ENCODE results near the gene PIP5K1C. TPM values are rescaled to one million over a fixed set of nuclear protein-coding genes. Genes with fewer than 3 reads are reported as not detected.

Gene PIP5K1C
- total and polyA plus RNA-seq, 9 of the 15 experiments (the other 6 are each of a cell fraction or from before 2014, with no cell fraction given) = 0.38 to 22.1 (median 4.1) TPM

DNA sequence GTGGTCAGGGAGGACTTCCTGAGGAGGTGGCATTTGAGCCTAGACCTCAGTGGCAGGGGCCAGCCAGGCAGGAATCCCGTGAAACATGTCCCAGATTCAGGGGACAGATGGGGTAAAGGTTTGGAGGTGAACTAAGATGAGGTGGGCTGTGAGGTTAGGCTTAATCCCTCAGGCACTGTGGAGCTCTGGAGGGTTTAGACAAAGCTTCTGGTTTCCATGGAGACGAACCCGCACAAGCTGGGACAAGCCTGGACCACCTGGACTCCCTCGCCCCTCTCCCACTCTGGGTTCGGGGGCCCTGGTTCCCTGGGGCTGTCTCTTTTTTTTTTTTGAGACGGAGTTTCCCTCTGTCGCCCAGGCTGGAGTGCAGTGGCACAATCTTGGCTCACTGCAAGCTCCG is 23.6 kb upstream of the PIP5K1C start:
- Histone ChIP-seq H2AFZ (ENCODE audit: low read depth, low read length) (no peak overlapping the region), H3K9ac (ENCODE audit: insufficient read depth in 1 of 2, low read depth in 2 of 2, low read length in 2 of 2) (no peak overlapping the region), H3K9me3 (replicated peaks; ENCODE audit: control insufficient read depth, insufficient read depth, low read depth, low read length) (no peaks in the 10 kb centered on the region), H3K36me3 (ENCODE audit: control insufficient read depth, insufficient read depth, low read length) (no peaks in the 10 kb centered on the region), H4K20me1 (replicated peaks; ENCODE audit: control insufficient read depth, insufficient read depth, low read length) (no peaks in the 10 kb centered on the region), H3K4me1 (replicated peaks in 1 of 2; ENCODE audit: control insufficient read depth in 2 of 2, insufficient read depth in 2 of 2, low read length in 2 of 2) (peaks cover 7 to 32% of the 10 kb centered on the region in 2 experiments; a peak in 3 of 5 replicates), H3K4me3 (no peak overlapping the region), H3K4me2 (ENCODE audit: insufficient read depth, low read length) (no peak overlapping the region), H3K9me1 (ENCODE audit: control insufficient read depth, insufficient read depth, low read length) (no peaks in the 10 kb centered on the region), H3K27ac (ENCODE audit: extremely low read depth, low read depth, low read length) (no peak overlapping the region), H3K79me2 (ENCODE audit: control insufficient read depth, insufficient read depth, low read length) (no peaks in the 10 kb centered on the region), H3K27me3 (ENCODE audit: control insufficient read depth in 2 of 2, insufficient read depth in 2 of 2, low read length in 2 of 2) (no peaks in the 10 kb centered on the region)
- CTCF ChIA-PET (ENCODE audit: low intra/inter-chr PET ratio) = interaction anchor here (0.6 to 1.0 kb wide), 2 partner anchors 98 to 428 kb away, joined by 3 read pairs; no protein-coding TSS in a partner anchor
- POLR2A ChIA-PET = no interaction called here
- WGBS (ENCODE audit: insufficient coverage, low coverage, missing lambda C conversion rate) = 20% methylated on average over 8 of the region's 8 CpGs
- in situ Hi-C loops (cut with MboI) (no loop called here), intact Hi-C loops (cut with micrococcal nuclease) (loop anchor here (5.0 kb wide), 2 partner anchors 98 to 123 kb away; no protein-coding TSS in a partner anchor)
- no peak for ATAC-seq
- BruUV-seq (replicated peaks) = no TSS peak
- no peak for FAIRE-seq
- DNase-seq (ENCODE audit: extremely low read depth in 1 of 4, low spot score in 3 of 4) = no peak
- peak; percentile 83 for TF ChIP-seq ZFP36 (IDR thresholded peaks at IDR 0.05; ENCODE audit: low read depth, low read length, partially characterized antibody)
- no peak for TF ChIP-seq BHLHE40 (IDR thresholded peaks at IDR 0.05; ENCODE audit: low read length)
- no peak for TF ChIP-seq MTF1 (CRISPR knock-in tag; IDR thresholded peaks at IDR 0.05; ENCODE audit: borderline replicate concordance)
- no peak for TF ChIP-seq CCNT2 (IDR thresholded peaks at IDR 0.05; ENCODE audit: borderline replicate concordance, extremely low read depth, insufficient read length, low read depth, low read length)
- TF ChIP-seq RFX1 (IDR thresholded peaks at IDR 0.05) = peak; percentile 72; the same call in 1 of the 2 replicates

DNA sequence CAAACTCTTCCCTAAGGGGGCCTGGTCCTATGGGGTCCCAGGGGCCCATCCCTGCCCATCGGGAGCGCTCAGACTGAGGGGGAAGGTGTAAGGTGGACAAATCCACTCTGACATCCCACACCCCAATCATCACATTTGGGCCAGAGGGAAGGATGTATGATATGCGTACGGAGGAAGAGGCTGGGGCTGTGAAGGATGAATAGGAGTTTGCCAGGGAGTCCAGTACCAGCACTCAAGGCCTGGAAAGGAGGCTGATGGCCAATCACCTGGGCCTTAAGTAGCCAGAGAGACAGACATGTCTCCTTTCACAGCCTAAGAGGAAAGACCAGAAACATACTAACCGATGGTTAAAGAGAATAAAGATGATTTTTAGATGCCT is 22.8 kb upstream of the PIP5K1C start:
- H3K4me1 ChIP-seq (replicated peaks in 1 of 2; ENCODE audit: control insufficient read depth in 2 of 2, insufficient read depth in 2 of 2, low read length in 2 of 2) = peaks cover 7 to 31% of the 10 kb centered on the region in 2 experiments; a peak in 3 of 5 replicates
- in situ Hi-C loops (cut with MboI) = no loop called here
- no peak overlapping the region for H3K4me2 ChIP-seq (ENCODE audit: insufficient read depth, low read length)
- 21% methylated on average over 5 of the region's 5 CpGs for WGBS (ENCODE audit: insufficient coverage, low coverage, missing lambda C conversion rate)
- no peaks in the 10 kb centered on the region for H3K27me3 ChIP-seq (ENCODE audit: control insufficient read depth in 2 of 2, insufficient read depth in 2 of 2, low read length in 2 of 2)
- no peak overlapping the region for H3K9ac ChIP-seq (ENCODE audit: insufficient read depth in 1 of 2, low read depth in 2 of 2, low read length in 2 of 2)
- no peaks in the 10 kb centered on the region for H3K79me2 ChIP-seq (ENCODE audit: control insufficient read depth, insufficient read depth, low read length)
- intact Hi-C loops (cut with micrococcal nuclease) = loop anchor here (5.0 kb wide), 2 partner anchors 99 to 124 kb away; no protein-coding TSS in a partner anchor
- ChIA-PET CTCF (ENCODE audit: low intra/inter-chr PET ratio) (no interaction called here), POLR2A (no interaction called here)
- no peak overlapping the region for H3K27ac ChIP-seq (ENCODE audit: extremely low read depth, low read depth, low read length)
- DNase-seq (ENCODE audit: extremely low read depth in 1 of 4, low spot score in 3 of 4) = no peak
- H4K20me1 ChIP-seq (replicated peaks; ENCODE audit: control insufficient read depth, insufficient read depth, low read length) = no peaks in the 10 kb centered on the region
- H3K9me1 ChIP-seq (ENCODE audit: control insufficient read depth, insufficient read depth, low read length) = no peaks in the 10 kb centered on the region
- H3K9me3 ChIP-seq (replicated peaks; ENCODE audit: control insufficient read depth, insufficient read depth, low read depth, low read length) = no peaks in the 10 kb centered on the region
- FAIRE-seq = no peak
- no TSS peak for BruUV-seq (replicated peaks)
- H3K36me3 ChIP-seq (ENCODE audit: control insufficient read depth, insufficient read depth, low read length) = no peaks in the 10 kb centered on the region
- ATAC-seq = no peak
- H2AFZ ChIP-seq (ENCODE audit: low read depth, low read length) = no peak overlapping the region
- H3K4me3 ChIP-seq = no peak overlapping the region
- TF ChIP-seq ZNF347 (CRISPR knock-in tag; IDR thresholded peaks at IDR 0.05; ENCODE audit: low read depth) = no peak
- TF ChIP-seq, protein P1, sequence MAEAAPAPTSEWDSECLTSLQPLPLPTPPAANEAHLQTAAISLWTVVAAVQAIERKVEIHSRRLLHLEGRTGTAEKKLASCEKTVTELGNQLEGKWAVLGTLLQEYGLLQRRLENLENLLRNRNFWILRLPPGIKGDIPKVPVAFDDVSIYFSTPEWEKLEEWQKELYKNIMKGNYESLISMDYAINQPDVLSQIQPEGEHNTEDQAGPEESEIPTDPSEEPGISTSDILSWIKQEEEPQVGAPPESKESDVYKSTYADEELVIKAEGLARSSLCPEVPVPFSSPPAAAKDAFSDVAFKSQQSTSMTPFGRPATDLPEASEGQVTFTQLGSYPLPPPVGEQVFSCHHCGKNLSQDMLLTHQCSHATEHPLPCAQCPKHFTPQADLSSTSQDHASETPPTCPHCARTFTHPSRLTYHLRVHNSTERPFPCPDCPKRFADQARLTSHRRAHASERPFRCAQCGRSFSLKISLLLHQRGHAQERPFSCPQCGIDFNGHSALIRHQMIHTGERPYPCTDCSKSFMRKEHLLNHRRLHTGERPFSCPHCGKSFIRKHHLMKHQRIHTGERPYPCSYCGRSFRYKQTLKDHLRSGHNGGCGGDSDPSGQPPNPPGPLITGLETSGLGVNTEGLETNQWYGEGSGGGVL (CRISPR knock-in tag; IDR thresholded peaks at IDR 0.05) = no peak
- no peak for TF ChIP-seq NFATC3 (IDR thresholded peaks at IDR 0.05)
- no peak for TF ChIP-seq FOSL1 (tag; conservative IDR thresholded peaks at IDR 0.05)
- no peak for TF ChIP-seq ZNF764 (CRISPR knock-in tag; IDR thresholded peaks at IDR 0.05; ENCODE audit: low read depth)
- TF ChIP-seq WHSC1 (IDR thresholded peaks at IDR 0.05; ENCODE audit: low read length) = no peak
- TF ChIP-seq POLR3G (IDR thresholded peaks at IDR 0.05; ENCODE audit: extremely low read depth, insufficient read length, insufficient replicate concordance) = no peak
- TF ChIP-seq MECOM (CRISPR knock-in tag; IDR thresholded peaks at IDR 0.05) = no peak
- no peak for TF ChIP-seq ZNF77 (CRISPR knock-in tag; IDR thresholded peaks at IDR 0.05)
- TF ChIP-seq RBM39 (optimal IDR thresholded peaks at IDR 0.05; ENCODE audit: low read depth, low read length) = no peak
- TF ChIP-seq SMAD4 (CRISPR knock-in tag; conservative IDR thresholded peaks at IDR 0.05) = no peak
- no peak for TF ChIP-seq ZNF583 (CRISPR knock-in tag; IDR thresholded peaks at IDR 0.05)
